Suprapubic skin (tissue), 4 donors: ENCODE measurements around the gene WBP1L. TPM values are rescaled to one million over a fixed set of nuclear protein-coding genes. Genes with fewer than 3 reads are reported as not detected.
A peak's percentile ranks its signal among the peaks of the same experiment; 100 is the strongest.

ENCODE experiments used
- DNase-seq, 2 donors: peaks; one replicate each; pipeline ENCODE4 v3.0.0-alpha.2; 2019; ENCODE audit warnings: low spot score in 2 of 2
- H3K27ac ChIP-seq: fragments of 200-600 bp; sonication (generic); one replicate; pipeline ENCODE4 v1.5.1; 2019
- H3K27me3 ChIP-seq: fragments of 200-600 bp; sonication (generic); one replicate; pipeline ENCODE4 v1.5.1; 2019
- H3K36me3 ChIP-seq: fragments of 200-600 bp; sonication (generic); one replicate; pipeline ENCODE4 v1.5.1; 2019
- H3K4me1 ChIP-seq: fragments of 200-600 bp; sonication (generic); one replicate; pipeline ENCODE4 v1.5.1; 2019
- H3K4me3 ChIP-seq: fragments of 200-600 bp; sonication (generic); one replicate; pipeline ENCODE4 v1.5.1; 2019; ENCODE audit warnings: mild to moderate bottlenecking
- H3K9me3 ChIP-seq: fragments of 200-600 bp; sonication (generic); one replicate; pipeline ENCODE4 v1.5.1; 2019
- CTCF ChIP-seq, 2 donors: fragments of 200-600 bp in 1 of 2; fragments of 450-650 bp in 1 of 2; sonication (generic) in 1 of 2; IDR thresholded peaks; one replicate each; pipeline ENCODE4 v1.5.1; 2016 to 2019; ENCODE audit warnings: antibody characterized with exemption in 2 of 2, mild to moderate bottlenecking in 1 of 2, moderate library complexity in 1 of 2
- EP300 ChIP-seq: sonication (generic); formaldehyde crosslinking; IDR thresholded peaks from one replicate; pipeline ENCODE4 v1.6.1; 2017; ENCODE audit warnings: antibody characterized with exemption
- POLR2A ChIP-seq, 2 donors: fragments of 450-650 bp; IDR thresholded peaks; one replicate each; pipeline ENCODE4 v1.6.1; 2017; ENCODE audit warnings: antibody characterized with exemption in 2 of 2, mild to moderate bottlenecking in 2 of 2, moderate library complexity in 2 of 2
- POLR2AphosphoS5 ChIP-seq, 3 donors: sonication (generic); formaldehyde crosslinking; IDR thresholded peaks; one replicate each; pipeline ENCODE4 v1.6.1; 2017; ENCODE audit warnings: antibody characterized with exemption in 3 of 3
- WGBS: methylation state at CpG from one replicate; pipeline ENCODE4 v1.1.5; 2018; 5-methylcytosine and 5-hydroxymethylcytosine counted together
- total RNA-seq, 4 donors: library from RNA; depleted of rRNA; stranded (reverse); fragments of >200 nt; gene quantifications; one replicate each; pipeline ENCODE4 v1.1.0, GENCODE V29; 2016

Gene WBP1L
- total RNA-seq, 4 donors from 2014 or later: 103 to 166 (median 125) TPM

GRCh38 chr10:102778781-102779180 is 35.0 kb downstream of the WBP1L start:
- Histone ChIP-seq H3K27ac (peak overlapping the region; percentile 93), H3K27me3 (no peaks in the 10 kb centered on the region), H3K4me1 (peaks cover 100% of the 10 kb centered on the region), H3K9me3 (no peaks in the 10 kb centered on the region), H3K4me3 (no peak overlapping the region), H3K36me3 (no peaks in the 10 kb centered on the region)
- TF ChIP-seq EP300: no peak
- no peak for TF ChIP-seq POLR2A (IDR thresholded peaks at IDR 0.05)
- no peak for TF ChIP-seq CTCF (IDR thresholded peaks at IDR 0.05)
- no peak for TF ChIP-seq POLR2AphosphoS5 (IDR thresholded peaks at IDR 0.05)
- no peak for DNase-seq
- WGBS: 80% methylated on average over 2 of the region's 2 CpGs

- DNase-seq: no peak
- Histone ChIP-seq H3K36me3 (no peaks in the 10 kb centered on the region), H3K4me3 (no peak overlapping the region), H3K4me1 (peaks cover 94% of the 10 kb centered on the region), H3K27me3 (no peaks in the 10 kb centered on the region), H3K9me3 (no peaks in the 10 kb centered on the region), H3K27ac (peak overlapping the region; percentile 93)
- WGBS: 57% methylated on average over 10 of the region's 10 CpGs
- no peak for TF ChIP-seq POLR2AphosphoS5 (IDR thresholded peaks at IDR 0.05)
- no peak for TF ChIP-seq POLR2A (IDR thresholded peaks at IDR 0.05)
- peak in 1 of 2 donors; percentile 4 for TF ChIP-seq CTCF (IDR thresholded peaks at IDR 0.05)
- no peak for TF ChIP-seq EP300
Observed at GRCh38 chr10:102779680-102780526, 36.2 kb downstream of the WBP1L start.

- Histone ChIP-seq H3K27me3 (no peaks in the 10 kb centered on the region), H3K36me3 (no peaks in the 10 kb centered on the region), H3K4me3 (no peak overlapping the region), H3K4me1 (peaks cover 92% of the 10 kb centered on the region), H3K27ac (peak overlapping the region; percentile 93), H3K9me3 (no peaks in the 10 kb centered on the region)
- WGBS: 94% methylated on average over 1 of the region's 1 CpG
- TF ChIP-seq POLR2AphosphoS5 (IDR thresholded peaks at IDR 0.05): no peak
- no peak for TF ChIP-seq POLR2A (IDR thresholded peaks at IDR 0.05)
- no peak for TF ChIP-seq EP300
- no peak for TF ChIP-seq CTCF (IDR thresholded peaks at IDR 0.05)
- no peak for DNase-seq
Observed at GRCh38 chr10:102780527-102780808, 36.7 kb downstream of the WBP1L start.

GRCh38 chr10:102781090-102781920 is 37.6 kb downstream of the WBP1L start:
- TF ChIP-seq POLR2AphosphoS5 (IDR thresholded peaks at IDR 0.05) (no peak), POLR2A (IDR thresholded peaks at IDR 0.05) (no peak), EP300 (no peak), CTCF (IDR thresholded peaks at IDR 0.05) (no peak)
- H3K9me3 ChIP-seq: no peaks in the 10 kb centered on the region
- peaks cover 92% of the 10 kb centered on the region for H3K4me1 ChIP-seq
- 40% methylated on average over 8 of the region's 8 CpGs for WGBS
- H3K27ac ChIP-seq: peak overlapping the region; percentile 93
- no peaks in the 10 kb centered on the region for H3K27me3 ChIP-seq
- H3K36me3 ChIP-seq: no peaks in the 10 kb centered on the region
- DNase-seq: no peak
- no peak overlapping the region for H3K4me3 ChIP-seq
